H1 (cell line): ENCODE results near the gene XIAP. TPM values are rescaled to one million over a fixed set of nuclear protein-coding genes. Genes with fewer than 3 reads are reported as not detected.

ENCODE experiments used
- CTCF ChIA-PET: fragments of 300-600 bp; sonication (Branson Sonifier 250); formaldehyde crosslinking; loops from one replicate; lab custom pipeline; 2021; ENCODE audit not compliant: partially characterized antibody; lab: Charles Lee
- POLR2A ChIA-PET: fragments of 300-600 bp; sonication (Branson Sonifier 250); formaldehyde crosslinking; loops from one replicate; lab custom pipeline; 2021; ENCODE audit warnings: inconsistent platforms; ENCODE audit not compliant: partially characterized antibody; lab: Charles Lee
- DNase-seq, 2 experiments: peaks; one replicate each; pipeline versions ENCODE4 v3.0.0 to v3.0.0-alpha.2; 2010 to 2022; ENCODE audit warnings: low spot score in 2 of 2, low read depth in 1 of 2, mixed read lengths in 1 of 2
- FAIRE-seq: peaks from 2 replicates; lab custom pipeline; 2011; peaks lifted over from hg19 to GRCh38; lab: Jason Lieb, UNC
- H2AFZ ChIP-seq: 2 replicates; pipeline ENCODE4 v1.8.1; 2012; ENCODE audit warnings: low read length, inconsistent platforms
- H2AK5ac ChIP-seq: 2 replicates; pipeline ENCODE4 v1.6.1; 2013; ENCODE audit warnings: low read depth, low read length
- H2BK120ac ChIP-seq: replicated peaks from 2 replicates; pipeline ENCODE3; 2013; ENCODE audit warnings: low read depth, low read length, inconsistent platforms
- H2BK12ac ChIP-seq: 2 replicates; pipeline ENCODE4 v1.6.1; 2013; ENCODE audit warnings: low read depth, low read length
- H2BK15ac ChIP-seq: 2 replicates; pipeline ENCODE4 v1.6.1; 2013; ENCODE audit warnings: low read length
- H2BK20ac ChIP-seq: 2 replicates; pipeline ENCODE4 v1.6.1; 2013; ENCODE audit warnings: low read length
- H2BK5ac ChIP-seq: 2 replicates; pipeline ENCODE4 v1.6.1; 2013; ENCODE audit warnings: low read depth, low read length
- H3K14ac ChIP-seq: 2 replicates; pipeline ENCODE4 v1.6.1; 2013; ENCODE audit warnings: inconsistent platforms; ENCODE audit not compliant: insufficient read length
- H3K18ac ChIP-seq: 2 replicates; pipeline ENCODE4 v1.6.1; 2013; ENCODE audit warnings: low read length; ENCODE audit errors: extremely low read depth
- H3K23ac ChIP-seq: 2 replicates; pipeline ENCODE4 v1.6.1; 2013; ENCODE audit warnings: inconsistent platforms; ENCODE audit not compliant: insufficient read length
- H3K23me2 ChIP-seq: 2 replicates; pipeline ENCODE4 v1.6.1; 2013; ENCODE audit warnings: low read depth, low read length
- H3K27ac ChIP-seq: 2 replicates; pipeline ENCODE4 v1.6.1; 2011; ENCODE audit warnings: low read depth, low read length, inconsistent platforms
- H3K27me3 ChIP-seq, 4 experiments: replicated peaks in 1 of 4; 1 replicate in 1 of 4; 2 replicates in 3 of 4; pipeline versions ENCODE4 v1.6.1 to v1.8.1; 2011 to 2013; ENCODE audit warnings: low read length in 3 of 4, mild to moderate bottlenecking in 3 of 4, inconsistent platforms in 2 of 4, mixed read lengths in 2 of 4, moderate library complexity in 1 of 4; ENCODE audit not compliant: control insufficient read depth in 3 of 4, insufficient read depth in 3 of 4; ENCODE audit errors: extremely low read depth in 1 of 4
- H3K36me3 ChIP-seq, 4 experiments: 2 replicates each; pipeline versions ENCODE4 v1.6.1 to v1.8.1; 2011 to 2013; ENCODE audit warnings: mild to moderate bottlenecking in 4 of 4, low read length in 3 of 4, moderate library complexity in 2 of 4, control low read depth in 1 of 4, inconsistent platforms in 1 of 4; ENCODE audit not compliant: insufficient read depth in 4 of 4, control insufficient read depth in 2 of 4
- H3K4ac ChIP-seq: replicated peaks from 2 replicates; pipeline ENCODE3; 2013; ENCODE audit warnings: low read length, low read depth, mixed read lengths, inconsistent platforms; ENCODE audit not compliant: insufficient read length
- H3K4me1 ChIP-seq, 4 experiments: replicated peaks in 1 of 4; 1 replicate in 1 of 4; 2 replicates in 3 of 4; pipeline versions ENCODE4 v1.6.1 to v1.8.1; 2011 to 2013; ENCODE audit warnings: low read length in 3 of 4, inconsistent platforms in 2 of 4, mixed read lengths in 1 of 4; ENCODE audit not compliant: insufficient read depth in 4 of 4, control insufficient read depth in 3 of 4
- H3K4me2 ChIP-seq, 2 experiments: 2 replicates each; pipeline versions ENCODE4 v1.6.1 to v1.8.1; 2011 to 2013; ENCODE audit warnings: low read depth in 2 of 2, low read length in 2 of 2, control low read depth in 1 of 2, inconsistent platforms in 1 of 2, mild to moderate bottlenecking in 1 of 2; ENCODE audit not compliant: insufficient read depth in 1 of 2
- H3K4me3 ChIP-seq, 4 experiments: fragments of 200-600, 300-600 bp in 1 of 4; sonication (generic), shearing (Covaris generic), sonication (Bioruptor Twin) in 1 of 4; 2 replicates each; pipeline versions ENCODE4 v1.5.1 to v1.8.1; 2011 to 2016; ENCODE audit warnings: low read length in 4 of 4, low read depth in 3 of 4, control low read depth in 2 of 4, inconsistent platforms in 2 of 4, mild to moderate bottlenecking in 2 of 4, mixed read lengths in 1 of 4, moderate library complexity in 1 of 4; ENCODE audit not compliant: insufficient read depth in 2 of 4; ENCODE audit errors: extremely low read depth in 1 of 4
- H3K56ac ChIP-seq: replicated peaks from 2 replicates; pipeline ENCODE3; 2013; ENCODE audit warnings: low read depth, mild to moderate bottlenecking, mixed read lengths, low read length, inconsistent platforms; ENCODE audit not compliant: insufficient read length
- H3K79me1 ChIP-seq: 2 replicates; pipeline ENCODE4 v1.6.1; 2013; ENCODE audit warnings: low read depth, low read length, control low read depth
- H3K79me2 ChIP-seq, 2 experiments: 2 replicates each; pipeline versions ENCODE4 v1.6.1 to v1.8.1; 2012 to 2013; ENCODE audit warnings: low read length in 2 of 2, mild to moderate bottlenecking in 2 of 2, inconsistent platforms in 1 of 2; ENCODE audit not compliant: insufficient read depth in 2 of 2, control insufficient read depth in 1 of 2
- H3K9ac ChIP-seq, 4 experiments: replicated peaks in 1 of 4; 1 replicate in 1 of 4; 2 replicates in 3 of 4; pipeline versions ENCODE4 v1.6.1 to v1.8.1; 2011 to 2013; ENCODE audit warnings: low read depth in 3 of 4, low read length in 3 of 4, control low read depth in 2 of 4, mild to moderate bottlenecking in 2 of 4, moderate library complexity in 2 of 4, inconsistent platforms in 1 of 4; ENCODE audit errors: extremely low read depth in 1 of 4
- H3K9me3 ChIP-seq, 2 experiments: 2 replicates each; pipeline versions ENCODE4 v1.6.1 to v1.8.1; 2012 to 2013; ENCODE audit warnings: mild to moderate bottlenecking in 2 of 2, moderate library complexity in 2 of 2, control low read depth in 1 of 2, inconsistent platforms in 1 of 2, low read depth in 1 of 2, low read length in 1 of 2, mixed read lengths in 1 of 2; ENCODE audit not compliant: insufficient read depth in 2 of 2
- H4K20me1 ChIP-seq, 2 experiments: replicated peaks in 1 of 2; 2 replicates each; pipeline versions ENCODE3 to v1.8.1; 2011 to 2013; ENCODE audit warnings: inconsistent platforms in 2 of 2, low read length in 2 of 2, mild to moderate bottlenecking in 1 of 2; ENCODE audit not compliant: insufficient read depth in 2 of 2, control insufficient read depth in 1 of 2
- H4K5ac ChIP-seq: 2 replicates; pipeline ENCODE4 v1.6.1; 2013; ENCODE audit warnings: low read length, low read depth, mixed read lengths, inconsistent platforms; ENCODE audit not compliant: insufficient read length
- H4K8ac ChIP-seq: 2 replicates; pipeline ENCODE4 v1.8.0; 2013; ENCODE audit warnings: mild to moderate bottlenecking, moderate library complexity, low read length, inconsistent platforms; ENCODE audit not compliant: insufficient read depth; ENCODE audit errors: extremely low read depth
- H4K91ac ChIP-seq: replicated peaks from 2 replicates; pipeline ENCODE3; 2013; ENCODE audit warnings: low read length, mixed read lengths, inconsistent platforms; ENCODE audit not compliant: insufficient read length
- FOSL1 ChIP-seq: IDR thresholded peaks from 2 replicates; pipeline ENCODE4 v1.6.1; 2011; ENCODE audit warnings: mild to moderate bottlenecking, low read depth, low read length, moderate library complexity; ENCODE audit not compliant: insufficient read depth
- HDAC2 ChIP-seq, 2 experiments: fragments of 300-600 bp in 1 of 2; sonication (generic) in 1 of 2; IDR thresholded peaks; 2 replicates each; pipeline ENCODE4 v1.6.1; 2011 to 2012; ENCODE audit warnings: low read depth in 2 of 2, low read length in 2 of 2, mild to moderate bottlenecking in 2 of 2, moderate library complexity in 2 of 2, borderline replicate concordance in 1 of 2, inconsistent platforms in 1 of 2
- KDM5A ChIP-seq: fragments of 200-600 bp; IDR thresholded peaks from 2 replicates; pipeline ENCODE4 v1.7.1; 2012; ENCODE audit warnings: mild to moderate bottlenecking, low read length, inconsistent platforms, mixed read lengths
- POLR2AphosphoS5 ChIP-seq: IDR thresholded peaks from 2 replicates; pipeline ENCODE4 v1.6.1; 2011; ENCODE audit warnings: low read depth, low read length
- TAF7 ChIP-seq: optimal IDR thresholded peaks from 2 replicates; pipeline ENCODE3; 2011; ENCODE audit warnings: low read depth, mild to moderate bottlenecking, inconsistent platforms, low read length, moderate library complexity, borderline replicate concordance
- ZNF274 ChIP-seq: IDR thresholded peaks from 2 replicates; pipeline ENCODE4 v1.7.0; 2012; ENCODE audit warnings: low read length, borderline replicate concordance; ENCODE audit errors: extremely low read depth
- WGBS, 2 experiments: shearing (Covaris generic) in 1 of 2; methylation state at CpG; one replicate each; pipeline versions ENCODE4 v1.1.6 to v1.1.7; 2013 to 2015; ENCODE audit warnings: low lambda C conversion rate in 2 of 2, mixed read lengths in 2 of 2, inconsistent platforms in 1 of 2, low coverage in 1 of 2, missing lambda C conversion rate in 1 of 2; ENCODE audit not compliant: insufficient replicate concordance in 2 of 2, insufficient coverage in 1 of 2, insufficient read length in 1 of 2; ENCODE audit errors: extremely low coverage in 1 of 2, missing lambda C conversion rate in 1 of 2; 5-methylcytosine and 5-hydroxymethylcytosine counted together
- polyA plus RNA-seq, 7 experiments: library from polyadenylated mRNA; depleted of rRNA in 3 of 7; stranded (reverse) in 5 of 7; unstranded in 2 of 7; fragments of >200 nt in 5 of 7; fragments of 200-250 nt in 2 of 7; gene quantifications; 1 replicate in 5 of 7; 2 replicates in 1 of 7; 4 replicates in 1 of 7; pipeline versions ENCODE4 v1.2.1 to v1.2.3, GENCODE V29; 2011 to 2013; ENCODE audit warnings: missing spikeins in 2 of 7, mixed read lengths in 2 of 7
- total RNA-seq: library from RNA; stranded (reverse); fragmentation: NEBNext Ultra II Directional; extraction: Animal tissue kit (Norgen Biotek cat#: 25700); gene quantifications from 2 replicates; pipeline ENCODE4 v1.2.1, GENCODE V29; 2021

XIAP gene
- total and polyA plus RNA-seq, 2 of the 8 experiments (the other 6 are each of a cell fraction or from before 2014, with no cell fraction given) = 5.9 to 44.7 TPM

DNA sequence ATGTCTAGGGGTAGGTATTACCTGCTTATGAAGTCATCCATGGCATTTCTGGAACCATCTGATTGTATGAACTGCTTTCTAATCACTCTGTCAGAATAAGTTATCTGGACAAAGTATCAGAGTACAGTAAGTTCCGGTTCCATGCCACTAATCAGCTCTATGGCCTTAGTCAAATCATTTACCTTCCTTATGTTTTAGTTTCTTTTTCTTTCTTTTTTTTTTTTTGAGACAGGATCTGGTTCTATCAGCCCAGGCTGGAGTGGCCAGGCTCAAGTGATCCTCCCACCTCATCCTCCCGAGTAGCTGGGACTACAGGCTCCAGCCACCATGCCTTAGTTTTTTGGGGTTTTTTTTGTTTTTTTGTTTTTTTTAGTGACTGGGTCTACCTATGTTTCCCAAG, 11.5 kb downstream of the XIAP start:
- H3K18ac ChIP-seq = no peak overlapping the region
- H2BK5ac ChIP-seq = no peak overlapping the region
- H4K8ac ChIP-seq = no peak overlapping the region
- H3K23me2 ChIP-seq = no peaks in the 10 kb centered on the region; the same call in 1 of the 2 replicates
- no peak overlapping the region for H3K14ac ChIP-seq
- H3K56ac ChIP-seq = no peak overlapping the region
- no peak overlapping the region for H3K23ac ChIP-seq
- no peak overlapping the region for H2BK20ac ChIP-seq
- H4K20me1 ChIP-seq = no peaks in the 10 kb centered on the region
- H3K9me3 ChIP-seq = no peaks in the 10 kb centered on the region
- H4K5ac ChIP-seq = no peak overlapping the region
- no peak overlapping the region for H2AK5ac ChIP-seq
- TF ChIP-seq KDM5A (no peak), TAF7 (no peak), POLR2AphosphoS5 (no peak), HDAC2 (IDR thresholded peaks at IDR 0.05; ENCODE audit: borderline replicate concordance in 1 of 2, low read depth in 2 of 2, low read length in 2 of 2) (no peak), ZNF274 (no peak), FOSL1 (no peak)
- TF ChIP-seq, all 59 proteins: peak for 0
- H3K4me3 ChIP-seq = no peak overlapping the region
- no peak overlapping the region for H2AFZ ChIP-seq
- no peaks in the 10 kb centered on the region for H3K4me1 ChIP-seq
- H4K91ac ChIP-seq = no peak overlapping the region
- no peak for DNase-seq
- no peak overlapping the region for H2BK120ac ChIP-seq
- no peaks in the 10 kb centered on the region for H3K27me3 ChIP-seq
- ChIA-PET POLR2A (interaction anchor here (0.6 kb wide), 1 partner anchor 8 kb away, joined by 3 read pairs; no protein-coding TSS in a partner anchor), CTCF (interaction anchor here (1.6 kb wide), 1 partner anchor 38 kb away, joined by 4 read pairs; no protein-coding TSS in a partner anchor)
- no peaks in the 10 kb centered on the region for H3K36me3 ChIP-seq
- WGBS, 2 experiments = 100% methylated on average over 2 of the region's 2 CpGs; no CpG with 5 or more reads in 1 of the 2 experiments
- H3K79me2 ChIP-seq = peaks cover 0 to 33% of the 10 kb centered on the region in 2 experiments; a peak in 2 of 4 replicates
- FAIRE-seq = no peak
- H3K27ac ChIP-seq = no peak overlapping the region
- H2BK15ac ChIP-seq = no peak overlapping the region
- H2BK12ac ChIP-seq = no peak overlapping the region
- H3K4ac ChIP-seq = no peak overlapping the region
- no peaks in the 10 kb centered on the region; the same call in 1 of the 2 replicates for H3K79me1 ChIP-seq
- H3K9ac ChIP-seq = no peak overlapping the region
- no peak overlapping the region for H3K4me2 ChIP-seq
